Uterus (tissue), 2 donors: ENCODE measurements around the gene HRH2.

Source experiments
- POLR2A ChIP-seq, 2 donors: fragments of 450-650 bp; IDR thresholded peaks; one replicate each; pipeline ENCODE4 v1.6.1; 2016; ENCODE audit warnings: antibody characterized with exemption in 2 of 2, mild to moderate bottlenecking in 1 of 2, moderate library complexity in 1 of 2
- TF ChIP-seq, protein P1 (sequence below), 4 experiments: fragments of 200-600 bp in 2 of 4; fragments of 450-650 bp in 2 of 4; sonication (generic) in 2 of 4; IDR thresholded peaks; one replicate each; pipeline ENCODE4 v1.5.1; 2016 to 2019; ENCODE audit warnings: antibody characterized with exemption in 4 of 4, mild to moderate bottlenecking in 2 of 4, moderate library complexity in 1 of 4

DNA sequence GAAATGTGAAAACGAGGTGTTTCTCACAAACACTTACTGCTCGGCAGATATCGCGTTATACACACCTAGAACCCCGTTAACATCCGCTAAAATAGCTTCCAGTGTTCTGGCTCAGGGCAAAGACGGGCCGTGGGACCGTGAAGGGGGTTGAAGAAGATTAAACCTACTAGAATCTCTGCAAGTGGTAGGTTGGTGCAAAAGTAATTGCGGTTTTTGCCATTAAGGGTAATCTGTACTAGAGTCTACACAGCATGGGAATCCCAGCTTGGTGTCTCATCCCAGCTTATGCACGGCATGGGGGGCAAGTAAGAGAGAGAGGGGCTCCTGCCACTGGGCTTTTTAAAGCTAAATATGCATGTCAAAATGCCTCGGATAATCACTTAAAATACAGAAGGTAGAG is 43.9 kb downstream of the HRH2 start:
- no peak for TF ChIP-seq POLR2A (IDR thresholded peaks at IDR 0.05)
- TF ChIP-seq, protein P1, sequence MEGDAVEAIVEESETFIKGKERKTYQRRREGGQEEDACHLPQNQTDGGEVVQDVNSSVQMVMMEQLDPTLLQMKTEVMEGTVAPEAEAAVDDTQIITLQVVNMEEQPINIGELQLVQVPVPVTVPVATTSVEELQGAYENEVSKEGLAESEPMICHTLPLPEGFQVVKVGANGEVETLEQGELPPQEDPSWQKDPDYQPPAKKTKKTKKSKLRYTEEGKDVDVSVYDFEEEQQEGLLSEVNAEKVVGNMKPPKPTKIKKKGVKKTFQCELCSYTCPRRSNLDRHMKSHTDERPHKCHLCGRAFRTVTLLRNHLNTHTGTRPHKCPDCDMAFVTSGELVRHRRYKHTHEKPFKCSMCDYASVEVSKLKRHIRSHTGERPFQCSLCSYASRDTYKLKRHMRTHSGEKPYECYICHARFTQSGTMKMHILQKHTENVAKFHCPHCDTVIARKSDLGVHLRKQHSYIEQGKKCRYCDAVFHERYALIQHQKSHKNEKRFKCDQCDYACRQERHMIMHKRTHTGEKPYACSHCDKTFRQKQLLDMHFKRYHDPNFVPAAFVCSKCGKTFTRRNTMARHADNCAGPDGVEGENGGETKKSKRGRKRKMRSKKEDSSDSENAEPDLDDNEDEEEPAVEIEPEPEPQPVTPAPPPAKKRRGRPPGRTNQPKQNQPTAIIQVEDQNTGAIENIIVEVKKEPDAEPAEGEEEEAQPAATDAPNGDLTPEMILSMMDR (IDR thresholded peaks at IDR 0.05): no peak
